Upper lobe of left lung (tissue), 4 donors: ENCODE data around the gene PARL.

Experiments
- EP300 ChIP-seq, 4 donors: sonication (generic); formaldehyde crosslinking; IDR thresholded peaks; one replicate each; pipeline ENCODE4 v1.5.1; 2017; ENCODE audit warnings: antibody characterized with exemption in 4 of 4, control low read depth in 2 of 4
- POLR2A ChIP-seq, 4 donors: fragments of 450-650 bp; IDR thresholded peaks; one replicate each; pipeline ENCODE4 v1.5.1; 2016 to 2017; ENCODE audit warnings: antibody characterized with exemption in 4 of 4, mild to moderate bottlenecking in 2 of 4
- TF ChIP-seq, protein P1 (sequence below), 6 experiments: fragments of 450-650 bp in 4 of 6; fragments of 200-600 bp in 2 of 6; sonication (generic) in 2 of 6; IDR thresholded peaks; one replicate each; pipeline ENCODE4 v1.5.1; 2016 to 2019; ENCODE audit warnings: antibody characterized with exemption in 6 of 6

DNA sequence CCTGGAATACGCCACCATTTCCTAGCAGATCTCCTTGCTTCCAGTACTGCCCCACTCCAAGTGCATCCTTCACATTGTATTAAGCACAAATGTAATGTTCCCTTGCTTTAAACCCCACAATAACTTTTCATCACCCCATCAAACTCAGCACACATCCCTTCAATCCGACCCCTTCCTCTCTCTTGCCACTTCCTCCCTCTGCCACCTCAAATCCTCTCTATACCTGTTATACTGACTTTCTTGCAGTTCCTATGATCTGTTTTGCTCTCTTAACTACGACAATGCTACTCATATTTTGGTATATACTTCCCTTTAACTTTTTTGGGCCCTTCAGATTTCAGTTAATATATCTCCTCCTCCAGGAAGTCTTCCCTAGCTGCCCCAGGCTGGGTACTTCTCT lies 14.1 kb downstream of the PARL start:
- TF ChIP-seq POLR2A (IDR thresholded peaks at IDR 0.05), result no peak
- TF ChIP-seq, protein P1, sequence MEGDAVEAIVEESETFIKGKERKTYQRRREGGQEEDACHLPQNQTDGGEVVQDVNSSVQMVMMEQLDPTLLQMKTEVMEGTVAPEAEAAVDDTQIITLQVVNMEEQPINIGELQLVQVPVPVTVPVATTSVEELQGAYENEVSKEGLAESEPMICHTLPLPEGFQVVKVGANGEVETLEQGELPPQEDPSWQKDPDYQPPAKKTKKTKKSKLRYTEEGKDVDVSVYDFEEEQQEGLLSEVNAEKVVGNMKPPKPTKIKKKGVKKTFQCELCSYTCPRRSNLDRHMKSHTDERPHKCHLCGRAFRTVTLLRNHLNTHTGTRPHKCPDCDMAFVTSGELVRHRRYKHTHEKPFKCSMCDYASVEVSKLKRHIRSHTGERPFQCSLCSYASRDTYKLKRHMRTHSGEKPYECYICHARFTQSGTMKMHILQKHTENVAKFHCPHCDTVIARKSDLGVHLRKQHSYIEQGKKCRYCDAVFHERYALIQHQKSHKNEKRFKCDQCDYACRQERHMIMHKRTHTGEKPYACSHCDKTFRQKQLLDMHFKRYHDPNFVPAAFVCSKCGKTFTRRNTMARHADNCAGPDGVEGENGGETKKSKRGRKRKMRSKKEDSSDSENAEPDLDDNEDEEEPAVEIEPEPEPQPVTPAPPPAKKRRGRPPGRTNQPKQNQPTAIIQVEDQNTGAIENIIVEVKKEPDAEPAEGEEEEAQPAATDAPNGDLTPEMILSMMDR (IDR thresholded peaks at IDR 0.05), result no peak
- TF ChIP-seq EP300 (IDR thresholded peaks at IDR 0.05), result no peak
